HepG2 (cell line): ENCODE results near the gene ATG7. TPM values are rescaled to one million over a fixed set of nuclear protein-coding genes. Genes with fewer than 3 reads are reported as not detected.
"Not testable (repeated sequence)": the region's sequence is repeated elsewhere in the genome, so short reads cannot be mapped to it uniquely, and the experiment has no call there.

Experiments
- ATAC-seq: fragments of 200-7000 bp; cut with Tn5 transposase; 3 replicates; pipeline ENCODE4 v1.9.1; 2020; ENCODE audit warnings: mild to moderate bottlenecking, moderate library complexity
- BruUV-seq: library from RNA; stranded (reverse); fragments of 400-500 nt; replicated peaks from 2 replicates; lab custom pipeline; 2021; lab: Mats Ljungman, UMichigan
- CTCF ChIA-PET: fragments of 300-600 bp; formaldehyde crosslinking; extraction: SDS; loops from one replicate; lab custom pipeline; 2021; ENCODE audit warnings: low total read pairs, inconsistent platforms, low intra/inter-chr PET ratio; lab: Yijun Ruan, JAX
- POLR2A ChIA-PET: fragments of 350-600 bp; sonication (Branson Sonifier 250); formaldehyde crosslinking; loops from one replicate; lab custom pipeline; 2020; ENCODE audit warnings: antibody characterized with exemption, inconsistent platforms; lab: Yijun Ruan, JAX
- DNase-seq: peaks from one replicate; pipeline ENCODE4 v3.0.0-alpha.2; 2015; ENCODE audit warnings: low spot score
- FAIRE-seq: peaks from 3 replicates; lab custom pipeline; 2011; peaks lifted over from hg19 to GRCh38; lab: Jason Lieb, UNC
- H2AFZ ChIP-seq: one replicate; pipeline ENCODE4 v1.6.1; 2011; ENCODE audit warnings: low read length, inconsistent platforms
- H3K27ac ChIP-seq: fragments of 300-600 bp; 3 replicates; pipeline ENCODE4 v1.8.0; 2011; ENCODE audit warnings: mixed run types, mild to moderate bottlenecking, mixed read lengths, low read length, inconsistent platforms; ENCODE audit not compliant: insufficient read depth; ENCODE audit errors: extremely low read length
- H3K27me3 ChIP-seq, 2 experiments: fragments of 200-600 bp in 1 of 2; 2 replicates in 1 of 2; 3 replicates in 1 of 2; pipeline versions ENCODE4 v1.6.0 to v1.8.0; 2011; ENCODE audit warnings: low read length in 2 of 2, mild to moderate bottlenecking in 2 of 2, moderate library complexity in 2 of 2, inconsistent platforms in 1 of 2; ENCODE audit not compliant: insufficient read depth in 2 of 2, control insufficient read depth in 1 of 2
- H3K36me3 ChIP-seq, 2 experiments: fragments of 200-600 bp in 1 of 2; replicated peaks in 1 of 2; 2 replicates in 1 of 2; 3 replicates in 1 of 2; pipeline versions ENCODE4 v1.5.1 to v1.8.0; 2011; ENCODE audit warnings: low read length in 2 of 2, inconsistent platforms in 1 of 2; ENCODE audit not compliant: insufficient read depth in 2 of 2, control insufficient read depth in 1 of 2
- H3K4me1 ChIP-seq: 2 replicates; pipeline ENCODE4 v1.5.1; 2012; ENCODE audit warnings: low read length, inconsistent platforms; ENCODE audit not compliant: insufficient read depth
- H3K4me2 ChIP-seq: 2 replicates; pipeline ENCODE4 v1.6.0; 2011; ENCODE audit warnings: low read depth, low read length, inconsistent platforms
- H3K4me3 ChIP-seq, 3 experiments: fragments of 200-600 bp in 1 of 3; sonication (generic), shearing (Covaris generic) in 1 of 3; replicated peaks in 1 of 3; 2 replicates each; pipeline ENCODE4 v1.5.1; 2011 to 2016; ENCODE audit warnings: low read length in 3 of 3, inconsistent platforms in 2 of 3, low read depth in 2 of 3, mild to moderate bottlenecking in 2 of 3, control low read depth in 1 of 3, mixed read lengths in 1 of 3; ENCODE audit not compliant: insufficient read depth in 1 of 3
- H3K79me2 ChIP-seq: one replicate; pipeline ENCODE4 v1.6.1; 2011; ENCODE audit warnings: low read length, inconsistent platforms; ENCODE audit not compliant: insufficient read depth
- H3K9ac ChIP-seq: 2 replicates; pipeline ENCODE4 v1.6.0; 2011; ENCODE audit warnings: mild to moderate bottlenecking, low read depth, low read length, inconsistent platforms; ENCODE audit not compliant: insufficient read depth
- H3K9me3 ChIP-seq: 2 replicates; pipeline ENCODE4 v1.5.1; 2012; ENCODE audit warnings: mild to moderate bottlenecking, low read length
- H4K20me1 ChIP-seq: 2 replicates; pipeline ENCODE4 v1.6.0; 2011; ENCODE audit warnings: inconsistent platforms, mild to moderate bottlenecking, low read length, moderate library complexity; ENCODE audit not compliant: insufficient read depth
- NKX3-1 ChIP-seq: sonication (generic); formaldehyde crosslinking; IDR thresholded peaks from 2 replicates; pipeline ENCODE4 v1.5.0; 2020; ENCODE audit warnings: missing genetic modification reagents
- TBP ChIP-seq: sonication (generic); formaldehyde crosslinking; IDR thresholded peaks from 2 replicates; pipeline ENCODE4 v1.5.0; 2020; ENCODE audit warnings: missing genetic modification reagents
- ZNF883 ChIP-seq: sonication (generic); formaldehyde crosslinking; IDR thresholded peaks from 2 replicates; pipeline ENCODE4 v1.5.1; 2020; ENCODE audit warnings: mild to moderate bottlenecking, missing genetic modification reagents; ENCODE audit errors: not compliant biosample characterization
- WGBS: methylation state at CpG from one replicate; pipeline ENCODE4 v1.1.6; 2017; ENCODE audit warnings: low lambda C conversion rate; 5-methylcytosine and 5-hydroxymethylcytosine counted together
- in situ Hi-C: cut with HindIII; loops from 2 replicates; pipeline ENCODE4 v1.10.0; 2017; ENCODE audit warnings: low pct_unique_long_range_greater_than_20kb; ENCODE audit not compliant: extremely low pct_ligation_motif_present
- intact Hi-C: fragments of 100-400 bp; cut with micrococcal nuclease; formaldehyde crosslinking; loops from one replicate; pipeline ENCODE4 v1.10.0; 2022; ENCODE audit not compliant: unreplicated experiment
- polyA plus RNA-seq, 8 experiments: library from polyadenylated mRNA; depleted of rRNA in 3 of 8; stranded (reverse) in 7 of 8; unstranded in 1 of 8; fragments of >200 nt; fragmentation: Illumina TruSeq in 4 of 8; extraction: Trizol in 4 of 8; gene quantifications; 2 replicates each; pipeline versions ENCODE4 v1.2.1 to v1.2.3, GENCODE V29; 2011 to 2016; ENCODE audit warnings: low read depth in 4 of 8, missing spikeins in 1 of 8, mixed read lengths in 1 of 8; ENCODE audit not compliant: insufficient read depth in 1 of 8
- total RNA-seq, 5 experiments: library from RNA; depleted of rRNA; stranded (reverse); fragments of >200 nt; fragmentation: Illumina TruSeq; extraction: Trizol; gene quantifications; 2 replicates each; pipeline ENCODE4 v1.2.3, GENCODE V29; 2016; ENCODE audit warnings: low read depth in 1 of 5

Gene ATG7
- total and polyA plus RNA-seq, 2 of the 13 experiments (the other 11 are each of a cell fraction or from before 2014, with no cell fraction given): 7.8 to 22.1 TPM

DNA sequence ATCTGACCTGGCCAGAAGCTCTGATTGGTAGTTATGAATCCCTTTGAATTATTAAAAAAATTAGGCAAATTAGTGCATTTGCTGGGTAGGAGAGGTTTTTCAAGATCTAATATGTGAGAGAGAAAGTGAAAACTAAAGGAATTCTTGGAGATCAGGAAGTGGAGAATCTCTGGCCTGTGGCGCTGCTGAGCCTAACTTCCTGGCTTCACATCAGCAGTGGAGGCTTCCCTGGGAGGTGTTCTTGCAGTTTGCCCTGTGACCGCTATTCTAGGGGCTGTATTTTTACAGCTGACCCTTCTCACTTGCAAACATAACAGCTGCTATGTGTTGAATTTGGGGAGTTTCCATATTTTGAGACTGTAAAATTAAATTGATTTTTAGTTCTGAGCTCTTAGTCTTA, 166.4 kb downstream of the ATG7 start:
- H3K79me2 ChIP-seq: no peaks in the 10 kb centered on the region
- POLR2A ChIA-PET: no interaction called here
- CTCF ChIA-PET: no interaction called here

DNA sequence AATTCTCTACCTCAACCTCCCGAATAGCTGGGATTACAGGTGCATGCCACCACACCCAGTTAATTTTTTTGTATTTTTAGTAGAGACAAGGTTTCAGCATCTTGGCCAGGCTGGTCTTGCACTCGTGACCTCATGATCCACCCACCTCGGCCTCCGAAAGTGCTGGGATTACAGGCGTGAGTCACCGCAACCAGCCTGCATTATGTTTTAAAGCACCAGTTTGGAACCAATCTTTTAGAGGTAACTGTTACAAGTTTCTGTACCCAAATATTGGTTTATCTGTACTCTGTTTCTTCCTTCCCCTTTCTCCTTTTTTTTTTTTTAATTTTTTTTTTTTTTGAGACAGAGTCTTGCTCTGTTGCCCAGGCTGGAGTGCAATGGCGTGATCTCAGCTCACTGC, 169.1 kb downstream of the ATG7 start:
- H3K9me3 ChIP-seq, H3K4me1 ChIP-seq, H3K27me3 ChIP-seq, ATAC-seq, H2AFZ ChIP-seq, FAIRE-seq, H3K9ac ChIP-seq, H3K4me2 ChIP-seq, H3K36me3 ChIP-seq, H4K20me1 ChIP-seq, H3K79me2 ChIP-seq, DNase-seq, H3K27ac ChIP-seq, POLR2A ChIA-PET, intact Hi-C loops, CTCF ChIA-PET, H3K4me3 ChIP-seq, BruUV-seq, in situ Hi-C loops: not testable (repeated sequence)
- WGBS: over 99% methylated on average over 7 of the region's 7 CpGs

More for the DNA sequence above, 166.4 kb downstream of the ATG7 start:
- Histone ChIP-seq H3K4me3 (no peak overlapping the region), H3K4me2 (no peak overlapping the region), H3K4me1 (no peaks in the 10 kb centered on the region), H2AFZ (no peak overlapping the region), H3K27ac (no peak overlapping the region), H3K36me3 (no peaks in the 10 kb centered on the region), H4K20me1 (no peaks in the 10 kb centered on the region), H3K27me3 (no peaks in the 10 kb centered on the region), H3K9me3 (no peaks in the 10 kb centered on the region), H3K9ac (no peak overlapping the region)
- in situ Hi-C loops: no loop called here
- FAIRE-seq (no peak), ATAC-seq (no peak), DNase-seq (no peak)
- no TSS peak for BruUV-seq
- 94% methylated on average over 2 of the region's 2 CpGs for WGBS
- TF ChIP-seq TBP (CRISPR knock-in tag) (no peak), NKX3-1 (no peak)
- intact Hi-C loops: no loop called here

- H3K79me2 ChIP-seq: no peaks in the 10 kb centered on the region
- H3K4me3 ChIP-seq: no peak overlapping the region
- in situ Hi-C loops: no loop called here
- H4K20me1 ChIP-seq: no peaks in the 10 kb centered on the region
- no peak for TF ChIP-seq ZNF883
- no peak overlapping the region for H3K4me2 ChIP-seq
- ATAC-seq: no peak
- no peak overlapping the region for H3K9ac ChIP-seq
- H3K9me3 ChIP-seq: no peaks in the 10 kb centered on the region
- H3K36me3 ChIP-seq: no peaks in the 10 kb centered on the region
- CTCF ChIA-PET: no interaction called here
- intact Hi-C loops: no loop called here
- 0 out of 2 replicates have a peak, but pooled peaks cover 6% of the 10 kb centered on the region for H3K4me1 ChIP-seq
- BruUV-seq: no TSS peak
- WGBS: 93% methylated on average over 1 of the region's 1 CpG
- FAIRE-seq: no peak
- no peaks in the 10 kb centered on the region for H3K27me3 ChIP-seq
- H2AFZ ChIP-seq: no peak overlapping the region
- no peak for DNase-seq
- POLR2A ChIA-PET: no interaction called here
- no peak overlapping the region for H3K27ac ChIP-seq
These were observed 172.2 kb downstream of the ATG7 start for GRCh38 chr3:11444404-11444803.

- H3K9ac ChIP-seq, H3K4me1 ChIP-seq, DNase-seq, in situ Hi-C loops, ATAC-seq, H4K20me1 ChIP-seq, H3K36me3 ChIP-seq, H3K79me2 ChIP-seq, CTCF ChIA-PET, H3K27me3 ChIP-seq, H3K4me3 ChIP-seq, H3K9me3 ChIP-seq, H3K4me2 ChIP-seq, intact Hi-C loops, FAIRE-seq, H2AFZ ChIP-seq, POLR2A ChIA-PET, H3K27ac ChIP-seq, BruUV-seq: not testable (repeated sequence)
- WGBS: 94% methylated on average over 3 of the region's 3 CpGs
These were observed 173.0 kb downstream of the ATG7 start for GRCh38 chr3:11445193-11445592.
